ENCODE results near the gene FERMT3. TPM values are rescaled to one million over a fixed set of nuclear protein-coding genes. Genes with fewer than 3 reads are reported as not detected.

FERMT3 gene
- total RNA-seq, 1 experiment from 2014 or later = 10.6 TPM

DNA sequence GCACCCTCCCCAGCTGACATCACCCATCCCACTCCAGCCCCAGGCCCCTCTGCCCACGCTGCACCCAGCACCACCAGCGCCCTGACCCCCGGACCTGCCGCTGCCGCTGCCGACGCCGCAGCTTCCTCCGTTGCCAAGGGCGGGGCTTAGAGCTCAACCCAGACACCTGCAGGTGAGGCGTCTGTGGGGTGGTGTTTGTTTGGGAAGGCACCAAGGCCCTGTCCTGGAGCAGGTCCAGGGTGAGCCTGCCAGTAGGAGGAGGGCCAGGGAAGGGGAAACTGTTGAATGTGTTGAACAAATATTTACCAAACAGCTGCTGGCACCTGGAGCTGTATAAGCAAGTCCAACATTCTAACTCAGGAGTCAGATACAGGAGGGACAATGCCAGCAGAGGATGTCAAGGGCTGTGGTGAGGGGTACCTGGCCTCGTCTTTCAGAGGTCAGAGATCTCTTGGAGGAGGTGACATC is 31.0 kb downstream of the FERMT3 start:
- Histone ChIP-seq H3K79me2 (ENCODE audit: insufficient read depth, low read length) (peaks cover 2% of the 10 kb centered on the region; the same call in 1 of the 2 replicates), H3T11ph (ENCODE audit: low read length) (no peak overlapping the region), H3K4me1 (ENCODE audit: insufficient read depth, low read length) (no peaks in the 10 kb centered on the region), H3K56ac (ENCODE audit: insufficient read length, low read depth, low read length) (no peak overlapping the region), H2AK5ac (ENCODE audit: insufficient read length, low read length) (no peak overlapping the region), H4K8ac (replicated peaks; ENCODE audit: insufficient read length, low read depth, low read length) (no peak overlapping the region), H3K4ac (ENCODE audit: low read depth, low read length) (no peak overlapping the region), H2BK12ac (ENCODE audit: insufficient read length, low read depth, low read length) (no peak overlapping the region), H3K27ac (ENCODE audit: insufficient read length, low read depth, low read length) (no peak overlapping the region), H3K23ac (ENCODE audit: insufficient read length, low read depth, low read length) (no peak overlapping the region), H3K14ac (ENCODE audit: insufficient read depth, low read length) (no peak overlapping the region), H2BK15ac (ENCODE audit: low read depth, low read length) (no peak overlapping the region), H2BK20ac (ENCODE audit: low read depth, low read length, poor library complexity, severe bottlenecking) (no peak overlapping the region), H4K91ac (ENCODE audit: insufficient read length, low read depth, low read length) (no peak overlapping the region), H4K5ac (ENCODE audit: insufficient read length, low read depth, low read length) (no peak overlapping the region), H3K23me2 (ENCODE audit: insufficient read length, low read depth, low read length, poor library complexity, severe bottlenecking) (peaks cover 19% of the 10 kb centered on the region), H2BK5ac (ENCODE audit: insufficient read length, low read length) (no peak overlapping the region), H4K20me1 (ENCODE audit: control insufficient read depth, insufficient read depth, insufficient read length) (no peaks in the 10 kb centered on the region), H2AFZ (ENCODE audit: low read length) (no peak overlapping the region), H2BK120ac (ENCODE audit: low read depth, low read length, poor library complexity, severe bottlenecking) (no peak overlapping the region), H3K9me3 (ENCODE audit: control insufficient read depth, low read depth, low read length) (no peaks in the 10 kb centered on the region), H3K4me2 (ENCODE audit: insufficient read depth, insufficient read length, low read length) (no peak overlapping the region), H3K18ac (ENCODE audit: insufficient read length, low read depth, low read length) (no peak overlapping the region), H3K9ac (ENCODE audit: extremely low read depth, insufficient read length, low read length) (no peak overlapping the region), H3K27me3 (ENCODE audit: insufficient read depth, low read length) (no peaks in the 10 kb centered on the region; the same call in 1 of the 2 replicates), H3K79me1 (ENCODE audit: insufficient read depth, low read depth, low read length, poor library complexity, severe bottlenecking) (no peaks in the 10 kb centered on the region)
- TF ChIP-seq, protein P1, sequence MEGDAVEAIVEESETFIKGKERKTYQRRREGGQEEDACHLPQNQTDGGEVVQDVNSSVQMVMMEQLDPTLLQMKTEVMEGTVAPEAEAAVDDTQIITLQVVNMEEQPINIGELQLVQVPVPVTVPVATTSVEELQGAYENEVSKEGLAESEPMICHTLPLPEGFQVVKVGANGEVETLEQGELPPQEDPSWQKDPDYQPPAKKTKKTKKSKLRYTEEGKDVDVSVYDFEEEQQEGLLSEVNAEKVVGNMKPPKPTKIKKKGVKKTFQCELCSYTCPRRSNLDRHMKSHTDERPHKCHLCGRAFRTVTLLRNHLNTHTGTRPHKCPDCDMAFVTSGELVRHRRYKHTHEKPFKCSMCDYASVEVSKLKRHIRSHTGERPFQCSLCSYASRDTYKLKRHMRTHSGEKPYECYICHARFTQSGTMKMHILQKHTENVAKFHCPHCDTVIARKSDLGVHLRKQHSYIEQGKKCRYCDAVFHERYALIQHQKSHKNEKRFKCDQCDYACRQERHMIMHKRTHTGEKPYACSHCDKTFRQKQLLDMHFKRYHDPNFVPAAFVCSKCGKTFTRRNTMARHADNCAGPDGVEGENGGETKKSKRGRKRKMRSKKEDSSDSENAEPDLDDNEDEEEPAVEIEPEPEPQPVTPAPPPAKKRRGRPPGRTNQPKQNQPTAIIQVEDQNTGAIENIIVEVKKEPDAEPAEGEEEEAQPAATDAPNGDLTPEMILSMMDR (conservative IDR thresholded peaks at IDR 0.05) = no peak
- Mint-ChIP-seq H3K4me3 (peak overlapping the region in 1 of 2 experiments; percentile 26; a peak in 1 of 5 replicates), H3K36me3 (ENCODE audit: insufficient read depth in 1 of 3, low read depth in 3 of 3) (peaks cover 4 to 26% (median 13%) of the 10 kb centered on the region in 3 experiments; a peak in 6 of 7 replicates), H3K27me3 (ENCODE audit: low read depth) (peaks cover 8% of the 10 kb centered on the region), H3K4me1 (peaks cover 22% of the 10 kb centered on the region in 2 experiments), H3K9me3 (no peaks in the 10 kb centered on the region), H3K27ac (no peak overlapping the region)
- no peak for DNase-seq
- no CpG with 5 or more reads among the region's 12 CpGs for WGBS (ENCODE audit: extremely low coverage, insufficient read length, low lambda C conversion rate)
